Epithelial cell of umbilical artery (primary cell): Measurements from ENCODE around the gene DMAC2. TPM values are rescaled to one million over a fixed set of nuclear protein-coding genes. Genes with fewer than 3 reads are reported as not detected.

ENCODE experiments used
- total RNA-seq: library from RNA; depleted of rRNA; stranded (reverse); fragments of >200 nt; gene quantifications from 2 replicates; pipeline ENCODE4 v1.2.3, GENCODE V29; 2014

DMAC2 gene
- total RNA-seq = 45.9 and 59.8 TPM in 2 replicates

GRCh38 chr19:41439441-41440222, at the start of gene DMAC2:
TSS of gene DMAC2 (minus strand) at chr19:41439912. CDS start at chr19:41439899, 13 bp downstream.

GRCh38 chr19:41442473-41443355, 3.0 kb upstream of the DMAC2 start, which contains the start of gene ERICH4:
TSS of gene ERICH4 (plus strand) at chr19:41443156. CDS start at chr19:41443170, 14 bp downstream.

GRCh38 chr19:41426952-41427646, 12.6 kb downstream of the DMAC2 start, which contains the start of gene B3GNT8:
TSS of gene B3GNT8 (minus strand) at chr19:41427374. CDS start at chr19:41426778, 596 bp downstream.

GRCh38 chr19:41397086-41398049, 42.3 kb downstream of the DMAC2 start, which contains the start of the genes BCKDHA and EXOSC5:
TSS of gene BCKDHA (plus strand) at chr19:41397818. CDS start at chr19:41397828, 10 bp downstream.
TSS of gene EXOSC5 (minus strand) at chr19:41397359. CDS start at chr19:41397328, 31 bp downstream.

Other genes starting within 250 kb of the DMAC2 start
- not detected in 2 replicates for gene CYP2S1, start 246.7 kb downstream of the DMAC2 start, total RNA-seq
- gene AXL, start 220.7 kb downstream of the DMAC2 start, total RNA-seq = 76.3 and 92.6 TPM in 2 replicates
- 45.9 and 54.9 TPM in 2 replicates for gene HNRNPUL1, start 175.5 kb downstream of the DMAC2 start, total RNA-seq
- gene CCDC97, start 129.7 kb downstream of the DMAC2 start, total RNA-seq = 5.5 TPM in 2 replicates
- 16.4 and 41.6 TPM in 2 replicates for gene TGFB1, start 86.0 kb downstream of the DMAC2 start, total RNA-seq
- 8.8 and 10.1 TPM in 2 replicates for gene B9D2, start 75.8 kb downstream of the DMAC2 start, total RNA-seq
- 5.3 and 8.4 TPM in 2 replicates for gene TMEM91, start 63.4 kb downstream of the DMAC2 start, total RNA-seq
- 20.7 and 25.7 TPM in 2 replicates for gene EXOSC5, start 42.6 kb downstream of the DMAC2 start, total RNA-seq
- gene BCKDHA, start 42.1 kb downstream of the DMAC2 start, total RNA-seq = 37.8 and 56.5 TPM in 2 replicates
- 2.6 and 4.4 TPM in 2 replicates for gene B3GNT8, start 12.5 kb downstream of the DMAC2 start, total RNA-seq
- not detected in 2 replicates for gene ERICH4, start 3.2 kb upstream of the DMAC2 start, total RNA-seq
- gene CEACAM21, start 136.3 kb upstream of the DMAC2 start, total RNA-seq = 0.32 TPM in 1 of 2 replicates, not detected in the other
- gene CEACAM4, start 187.2 kb upstream of the DMAC2 start, total RNA-seq = not detected in 2 replicates
- gene CEACAM7, start 248.4 kb upstream of the DMAC2 start, total RNA-seq = 0.32 TPM in 1 of 2 replicates, not detected in the other